Ammon's horn (tissue), 1 donor: ENCODE measurements around the gene MSI2.

Experiments used
- DNase-seq: peaks from one replicate; pipeline ENCODE4 v3.0.0-alpha.2; 2016; ENCODE audit warnings: low spot score

Gene MSI2

DNA sequence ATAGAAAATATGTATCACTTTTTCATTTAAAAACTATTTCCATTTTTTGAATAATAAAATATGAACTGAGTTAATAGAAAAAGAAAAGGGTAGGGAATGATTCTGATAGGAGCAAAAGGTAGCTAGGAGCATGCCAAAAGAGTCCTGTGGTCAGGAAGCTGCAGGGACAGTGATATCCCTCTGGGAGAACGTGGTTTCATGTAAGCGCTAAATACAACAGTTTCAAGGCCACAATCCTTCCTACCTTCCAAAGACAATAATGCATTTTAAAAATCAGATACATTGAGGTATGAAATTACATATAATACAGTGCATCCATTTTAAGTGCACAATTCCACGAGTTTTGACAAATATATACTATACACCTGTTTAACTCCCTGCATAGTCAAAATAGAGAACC lies 432.9 kb downstream of the MSI2 start:
- no peak for DNase-seq

DNA sequence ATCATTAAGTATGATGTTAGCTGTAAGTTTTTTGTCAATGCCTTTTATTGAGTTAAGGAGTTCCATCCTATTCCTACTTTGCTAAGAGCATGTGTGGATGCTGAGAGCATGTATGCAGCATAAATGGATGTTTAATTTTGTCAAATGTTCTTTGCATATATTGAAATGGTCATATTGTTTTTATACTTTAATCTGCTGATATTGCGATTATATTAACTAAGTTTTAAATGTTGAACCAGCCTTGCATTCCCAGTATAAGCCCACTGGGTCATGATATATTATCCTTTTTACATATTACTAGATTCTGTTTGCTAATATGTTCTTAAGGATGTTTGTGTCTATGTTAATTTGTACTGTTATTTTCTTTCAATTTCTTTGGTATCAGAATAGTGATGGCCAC lies 435.6 kb downstream of the MSI2 start:
- DNase-seq, result no peak

DNA sequence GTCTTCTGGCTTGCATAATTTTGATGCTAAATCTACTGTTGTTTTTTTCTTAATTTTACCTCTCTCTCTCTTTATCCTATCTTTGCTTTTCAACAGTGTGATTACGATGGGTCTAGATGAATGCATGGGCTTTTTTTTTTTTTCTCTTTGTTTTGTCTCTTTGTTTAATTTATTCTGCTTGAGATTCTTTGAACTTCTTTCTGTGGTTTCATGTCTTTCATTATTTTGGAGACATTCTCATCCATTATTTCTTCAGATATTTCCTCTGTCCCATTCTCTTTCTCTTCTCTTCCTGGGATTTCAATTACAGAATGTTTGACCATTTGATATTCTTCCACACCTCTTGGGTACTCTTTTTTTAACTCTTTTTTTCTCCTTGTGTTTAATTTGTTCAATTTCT lies 436.4 kb downstream of the MSI2 start:
- DNase-seq, result no peak

DNA sequence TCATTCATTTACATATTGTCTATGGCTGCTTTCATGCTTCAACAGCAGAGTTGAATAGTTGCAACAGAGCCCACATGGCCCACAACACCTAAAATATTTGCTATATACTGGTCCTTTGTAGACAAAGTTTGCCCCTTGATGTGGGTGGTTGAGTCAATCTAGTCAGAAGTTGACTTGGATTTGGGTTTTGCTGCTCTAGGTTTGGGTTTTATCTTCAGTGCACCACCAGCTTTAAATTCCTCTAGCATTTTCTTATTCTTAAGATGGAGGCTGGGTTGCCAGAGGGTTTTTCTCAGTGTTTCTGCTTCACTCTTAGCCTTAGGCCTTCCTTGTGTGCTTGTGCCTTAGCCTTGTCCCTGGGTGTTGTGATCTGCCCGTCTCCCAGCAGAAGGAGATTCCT lies 437.7 kb downstream of the MSI2 start:
- no peak for DNase-seq

DNA sequence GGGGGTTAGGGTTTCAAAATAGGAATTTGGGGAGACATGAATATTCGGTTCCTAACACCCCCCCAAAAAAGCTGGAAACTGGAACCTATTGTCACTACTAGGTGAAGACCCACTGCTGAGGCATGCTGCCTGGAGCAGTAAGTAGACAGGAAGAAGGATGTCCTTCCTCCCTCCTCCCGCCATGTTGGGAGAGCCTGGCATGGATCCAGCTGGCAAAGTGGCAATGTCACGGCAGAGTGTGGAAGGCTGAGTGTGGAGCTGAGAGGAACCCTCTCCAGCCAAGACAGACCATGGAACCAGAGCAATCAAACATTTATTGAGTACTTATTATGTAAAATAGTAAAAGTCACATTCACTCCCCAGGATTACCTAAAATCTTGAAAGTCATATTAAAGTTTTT lies 439.7 kb downstream of the MSI2 start:
- DNase-seq, result no peak

DNA sequence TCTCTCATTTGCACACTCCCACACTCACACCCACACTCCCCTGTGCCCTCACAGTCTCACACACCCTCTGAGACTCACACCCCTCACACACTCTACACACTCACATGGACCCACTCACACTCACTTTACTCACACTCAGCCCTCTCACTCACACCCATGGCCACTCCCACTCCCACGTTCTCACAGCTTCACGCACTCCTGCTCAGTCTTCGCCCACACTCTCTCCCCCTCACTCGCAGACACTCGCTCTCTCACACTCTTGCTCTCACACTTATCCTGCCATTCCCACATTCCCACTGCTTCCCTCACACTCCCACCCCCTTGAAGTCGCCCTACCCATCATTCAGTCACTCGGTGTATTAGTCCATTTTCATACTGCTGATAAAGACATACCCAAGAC lies 440.9 kb downstream of the MSI2 start:
- DNase-seq, result no peak

DNA sequence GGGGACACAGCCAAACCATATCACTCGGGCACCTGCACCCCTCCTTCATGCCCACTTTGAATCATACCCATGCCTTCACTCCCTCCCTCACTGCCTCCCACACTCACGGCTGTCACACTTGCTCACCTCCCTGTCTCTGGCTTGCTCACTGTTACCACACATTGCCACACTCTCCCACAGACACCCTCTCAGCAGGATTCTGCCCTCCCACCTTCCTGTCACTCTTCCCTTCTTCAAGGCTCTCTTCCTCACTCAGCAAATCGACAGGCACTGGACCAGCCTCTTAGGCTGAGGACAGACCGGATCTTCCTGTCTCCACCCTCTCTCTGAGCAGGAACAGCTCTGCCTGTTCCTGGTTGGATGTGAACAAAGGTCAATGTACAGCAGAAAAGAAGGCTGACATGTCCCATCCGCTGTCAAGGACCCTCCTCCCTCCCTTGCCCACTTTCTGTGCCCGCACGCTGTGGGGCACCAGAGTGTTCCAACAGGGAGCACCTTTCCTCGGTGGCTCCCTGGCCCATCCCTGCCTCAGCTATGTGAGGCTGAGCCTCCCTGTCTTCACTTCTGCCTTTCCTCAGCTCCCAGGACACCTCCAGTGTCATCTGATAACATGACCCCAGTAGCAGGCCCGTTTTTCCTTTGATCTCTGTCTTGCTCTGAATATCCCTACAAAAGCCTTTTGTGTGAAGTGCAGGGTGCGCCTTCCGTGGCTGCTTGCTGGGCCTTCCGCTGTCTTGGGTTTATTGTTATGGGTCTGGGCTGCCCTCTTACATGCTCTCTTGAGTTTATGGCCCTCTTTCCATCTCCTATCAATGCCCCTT lies 441.8 kb downstream of the MSI2 start:
- DNase-seq, result peak; percentile 18

DNA sequence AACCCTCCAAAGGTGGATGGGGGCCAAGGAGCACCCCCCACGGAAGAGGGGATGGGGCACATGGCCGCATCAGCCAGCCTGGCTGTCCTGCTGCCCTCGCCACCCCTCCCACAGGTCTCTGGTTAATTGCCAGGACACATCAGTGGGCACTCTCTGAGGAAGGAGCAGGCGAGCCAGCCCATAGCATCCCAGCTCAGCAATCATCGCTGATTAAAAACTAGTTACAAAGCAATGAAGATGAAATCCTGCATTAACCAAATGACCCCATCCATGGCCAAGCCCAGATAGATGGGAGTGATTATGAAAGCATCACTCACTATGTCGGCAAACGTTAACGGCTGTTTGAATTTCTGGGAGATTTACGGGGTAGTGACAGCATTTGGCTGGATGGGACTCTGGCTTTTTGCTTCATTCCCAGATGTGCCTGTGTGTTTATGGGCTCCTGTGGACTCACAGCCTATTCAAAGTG lies 443.5 kb downstream of the MSI2 start:
- DNase-seq, result no peak

DNA sequence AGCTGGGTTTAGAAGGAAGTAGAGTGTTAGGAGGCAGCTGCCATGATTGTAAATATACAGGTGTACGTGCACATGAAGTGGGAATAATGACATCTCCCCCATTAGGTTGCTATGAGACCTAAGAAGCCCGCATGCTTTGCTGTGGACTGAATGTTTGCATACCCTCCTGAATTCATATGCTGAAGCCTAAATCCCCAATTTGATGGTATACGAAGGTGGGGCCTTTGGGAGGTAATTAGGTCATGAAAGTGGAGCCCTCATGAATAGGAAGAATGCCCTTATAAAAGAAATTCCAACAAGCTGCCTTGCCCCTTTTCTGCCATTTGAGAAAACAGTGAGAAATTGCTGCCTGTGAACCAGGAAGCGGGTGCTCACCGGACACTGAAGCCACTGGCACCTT lies 444.8 kb downstream of the MSI2 start:
- DNase-seq, result no peak

DNA sequence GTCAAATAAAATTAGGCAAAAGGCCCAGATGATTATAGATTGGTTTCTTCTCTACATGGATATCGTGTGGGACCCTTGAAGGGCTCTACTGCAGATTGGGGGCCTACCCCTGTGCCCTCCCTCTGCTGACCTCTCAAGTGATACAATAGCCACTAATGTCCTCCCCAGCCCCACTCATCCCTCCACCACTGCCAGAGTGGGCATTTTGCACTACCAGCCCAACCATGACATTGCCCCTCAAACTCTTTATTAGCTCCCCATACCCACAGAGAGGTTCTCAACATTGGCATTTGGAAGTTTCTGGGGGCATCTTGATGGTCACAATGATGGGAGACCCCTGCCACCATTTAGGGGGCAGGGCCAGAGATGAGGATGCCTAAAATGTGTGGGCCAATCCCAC lies 446.9 kb downstream of the MSI2 start:
- DNase-seq, result no peak

DNA sequence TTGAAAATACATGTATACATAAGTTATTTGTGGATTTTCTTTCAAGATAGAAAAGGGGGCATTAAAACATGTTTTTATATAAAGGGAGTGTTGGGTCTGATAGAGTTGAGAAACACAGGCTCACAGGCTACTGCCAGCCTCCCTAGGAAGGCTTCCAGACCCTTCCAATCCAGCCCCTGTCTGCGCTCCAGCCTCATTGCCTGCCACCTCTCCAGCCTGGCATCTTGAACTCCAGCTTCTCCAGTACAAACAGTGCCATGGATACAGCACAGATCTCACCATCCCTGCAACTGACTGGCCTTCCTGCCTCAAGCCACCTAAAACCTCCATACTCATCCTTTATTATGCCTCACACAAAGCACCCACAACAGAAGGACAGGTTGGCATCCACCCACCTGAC lies 448.1 kb downstream of the MSI2 start:
- DNase-seq, result no peak

DNA sequence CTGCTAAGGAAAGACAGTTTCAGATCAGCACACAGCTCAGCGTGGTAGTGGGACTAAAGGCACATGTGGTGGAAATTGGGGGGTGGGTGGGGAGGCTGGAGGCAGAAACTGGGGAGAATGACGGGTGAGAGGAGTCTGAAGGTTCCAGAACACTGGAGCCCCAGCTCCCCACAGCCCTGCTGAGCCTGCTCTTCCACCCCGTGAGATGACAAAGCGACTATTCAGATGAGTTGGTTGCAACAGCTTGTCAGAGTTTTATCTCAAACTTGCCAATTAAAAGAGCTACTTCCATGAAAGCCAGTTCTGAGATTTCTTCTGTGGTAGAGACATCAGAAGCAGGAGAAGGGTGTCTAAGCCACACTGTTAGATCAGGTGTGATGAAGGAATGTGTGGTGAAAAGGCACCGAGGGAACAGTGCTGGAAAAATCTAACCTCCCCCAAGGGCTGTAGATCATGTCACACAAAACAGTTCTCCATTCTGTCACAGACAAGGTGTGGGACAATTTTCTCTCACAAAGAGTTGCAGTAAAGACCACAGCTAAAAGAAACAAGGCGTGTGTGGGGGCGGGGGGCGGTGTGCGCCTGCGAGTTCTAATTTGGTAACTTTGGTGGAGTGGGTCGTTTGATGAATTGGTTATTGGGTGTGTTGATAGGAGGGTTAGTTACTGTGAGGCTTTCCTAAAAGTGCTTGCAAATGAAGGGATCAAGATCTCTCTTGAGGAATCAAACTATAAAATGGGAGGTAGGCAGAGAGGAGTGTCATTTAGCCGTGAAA lies 449.8 kb downstream of the MSI2 start:
- DNase-seq, result no peak

DNA sequence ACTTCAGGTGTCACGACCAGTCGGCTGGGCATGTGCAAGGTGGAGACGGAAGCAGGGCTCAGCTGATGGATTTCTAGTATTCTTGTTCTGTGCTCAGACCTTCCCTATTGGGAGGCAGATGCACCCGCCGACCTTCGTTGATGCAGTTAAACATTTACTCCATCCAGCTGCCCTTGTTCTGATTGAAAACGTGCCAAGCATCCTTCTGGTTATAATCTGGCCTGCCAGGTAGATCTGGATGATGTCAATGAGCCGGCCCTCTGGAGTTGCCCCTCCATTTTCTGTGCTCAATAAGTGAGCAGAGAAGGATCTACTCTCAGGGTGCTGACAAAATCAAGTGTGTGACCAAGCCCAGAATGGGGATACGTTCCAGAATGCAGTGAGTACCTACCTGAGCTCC lies 450.4 kb downstream of the MSI2 start:
- DNase-seq, result no peak

DNA sequence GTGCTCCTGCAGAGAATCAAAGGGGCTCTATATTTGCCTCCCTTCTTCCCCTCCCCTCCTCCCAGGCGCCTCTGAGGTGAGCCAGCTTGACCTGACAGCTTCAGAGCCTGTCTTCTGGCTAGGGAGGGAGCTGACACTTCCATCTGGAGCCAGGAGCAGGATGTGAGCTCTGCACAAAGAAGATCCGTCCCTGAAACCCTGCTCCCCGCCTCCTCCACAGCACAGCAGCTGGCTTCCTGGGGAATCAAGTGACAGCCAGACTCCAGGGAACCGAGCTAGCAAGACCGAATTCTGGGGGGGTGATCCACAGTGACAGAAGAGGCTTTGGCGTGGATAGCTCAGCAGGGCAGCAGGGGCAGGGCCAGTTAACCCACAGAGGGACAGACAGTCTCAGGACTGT lies 451.6 kb downstream of the MSI2 start:
- DNase-seq, result peak; percentile 67

DNA sequence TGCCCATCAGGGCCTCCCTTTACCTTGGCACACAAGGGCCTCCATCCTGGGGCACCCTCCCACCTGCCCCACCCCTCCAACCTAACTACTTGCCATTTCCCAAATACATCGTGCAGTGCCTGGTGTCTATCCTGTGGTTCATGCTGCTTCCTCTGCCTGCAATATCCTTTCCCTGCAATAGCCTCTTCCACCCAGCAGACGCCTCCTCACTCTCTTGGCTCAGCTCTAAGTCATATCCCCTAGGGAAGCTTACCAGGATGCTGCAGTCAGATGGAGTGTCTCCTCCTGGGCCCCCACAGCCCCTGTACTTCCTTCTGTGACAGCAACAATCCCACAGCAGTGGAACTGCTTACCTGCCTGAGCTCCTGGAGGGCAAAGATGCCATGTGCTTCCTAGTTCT lies 452.1 kb downstream of the MSI2 start:
- no peak for DNase-seq

DNA sequence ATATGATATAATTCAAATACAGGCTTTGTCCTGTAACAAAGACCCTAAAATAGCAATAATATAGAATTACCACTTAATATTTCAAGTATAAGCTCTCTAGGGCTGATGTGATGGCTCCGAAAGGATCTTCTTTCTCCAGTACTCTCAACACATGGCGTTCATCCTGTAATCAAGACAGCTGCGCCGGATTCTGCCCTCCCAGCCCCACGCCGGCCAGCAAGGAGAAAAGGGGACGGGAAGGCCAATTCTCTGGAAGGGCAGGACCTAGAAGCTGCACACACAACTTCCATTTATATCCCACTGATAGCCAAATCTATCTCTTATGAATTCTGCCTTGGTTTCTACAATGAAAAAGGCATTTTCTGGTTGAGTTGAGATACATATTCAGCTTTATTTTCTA lies 456.8 kb downstream of the MSI2 start:
- no peak for DNase-seq

DNA sequence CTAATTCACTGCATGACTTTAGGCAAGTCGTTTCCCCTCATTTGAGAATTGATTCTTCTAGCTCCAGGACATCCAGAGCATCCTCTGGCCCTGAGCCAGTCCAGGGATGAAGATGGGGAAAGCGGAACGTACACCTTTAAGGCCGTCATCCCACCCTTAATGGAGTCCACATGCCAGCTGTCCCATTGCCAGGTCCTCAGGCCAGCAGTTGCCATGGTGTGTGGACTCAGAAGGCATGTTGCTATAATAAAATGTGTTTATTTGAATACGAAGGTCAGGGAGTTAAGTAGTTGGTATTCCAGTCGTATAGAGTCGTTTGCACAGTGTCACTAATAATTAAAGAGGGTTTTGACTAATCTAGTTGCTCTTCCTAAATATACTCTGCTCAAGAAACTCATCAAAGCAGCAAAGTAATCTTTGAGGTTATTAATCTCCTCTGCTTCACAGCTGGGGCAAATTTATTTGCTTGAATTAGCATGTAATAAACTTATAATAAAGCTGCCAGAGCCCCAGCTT lies 458.4 kb downstream of the MSI2 start:
- DNase-seq, result no peak

DNA sequence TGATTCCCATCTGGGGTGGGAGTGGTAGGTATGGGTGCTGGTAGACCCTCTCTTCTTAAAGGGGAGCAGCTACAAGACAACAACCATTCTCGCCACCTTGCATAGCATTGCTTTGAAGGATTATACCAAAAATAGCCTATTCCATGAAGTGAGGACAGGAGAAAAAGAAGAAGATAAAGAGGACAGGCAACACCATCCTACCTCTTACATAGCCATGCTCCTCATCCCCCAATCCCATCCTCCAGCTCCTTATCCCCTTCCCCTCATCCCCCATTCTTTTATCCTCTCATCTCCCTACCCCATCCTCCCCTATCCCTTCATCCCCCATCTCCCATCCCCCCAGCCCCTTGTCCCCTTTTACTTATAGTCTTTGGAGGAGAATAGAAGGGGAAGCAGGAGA lies 459.7 kb downstream of the MSI2 start:
- no peak for DNase-seq

DNA sequence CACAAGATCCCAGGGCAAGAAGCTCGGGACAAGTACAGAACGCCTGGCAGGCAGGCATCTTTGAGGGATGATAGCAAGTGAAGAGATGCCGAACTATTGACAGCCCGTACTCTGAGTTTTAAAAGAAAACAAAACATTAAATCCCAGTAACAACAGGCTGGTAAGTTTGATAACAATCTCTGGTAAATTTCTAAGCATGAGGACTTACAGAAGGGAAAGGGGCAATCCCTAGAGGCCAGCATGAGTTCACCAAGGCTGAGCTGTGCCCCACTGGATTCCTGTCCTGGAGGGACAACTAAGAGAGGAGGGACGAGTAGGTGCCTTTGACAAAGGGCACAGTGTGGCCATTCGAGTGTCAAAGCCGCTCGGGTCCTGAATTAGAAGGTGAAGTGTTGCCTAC lies 462.6 kb downstream of the MSI2 start:
- no peak for DNase-seq

DNA sequence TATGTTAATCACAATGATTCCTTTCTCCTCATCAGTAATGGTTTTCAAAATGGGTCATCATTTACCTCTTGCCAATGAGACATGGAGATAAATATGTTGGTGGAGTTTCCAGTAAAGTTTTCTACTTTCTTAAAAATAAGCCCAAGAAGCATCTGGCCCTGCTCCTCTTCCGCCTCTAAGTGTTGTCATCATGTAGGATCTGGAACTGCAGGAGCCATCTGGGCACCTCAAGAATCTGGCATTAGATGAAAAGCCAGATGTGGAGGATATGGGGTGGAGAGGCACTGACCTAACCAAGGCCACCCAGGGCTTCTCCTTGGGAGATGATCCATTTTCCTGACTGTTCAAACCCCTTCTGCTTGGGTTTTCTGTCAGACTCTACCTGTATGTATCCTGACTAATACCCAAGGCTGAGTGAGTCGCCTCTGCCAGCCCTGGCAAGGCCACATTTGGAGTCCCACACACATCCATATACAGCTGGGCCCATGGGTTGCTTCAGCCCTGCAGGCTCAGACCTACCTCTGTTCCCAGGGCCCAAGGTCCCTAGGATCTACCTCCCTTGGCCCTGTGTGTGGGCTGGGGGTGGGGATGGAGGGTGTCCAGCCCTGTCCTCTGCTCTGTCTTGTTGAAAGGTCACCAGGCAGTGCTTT lies 464.2 kb downstream of the MSI2 start:
- no peak for DNase-seq

DNA sequence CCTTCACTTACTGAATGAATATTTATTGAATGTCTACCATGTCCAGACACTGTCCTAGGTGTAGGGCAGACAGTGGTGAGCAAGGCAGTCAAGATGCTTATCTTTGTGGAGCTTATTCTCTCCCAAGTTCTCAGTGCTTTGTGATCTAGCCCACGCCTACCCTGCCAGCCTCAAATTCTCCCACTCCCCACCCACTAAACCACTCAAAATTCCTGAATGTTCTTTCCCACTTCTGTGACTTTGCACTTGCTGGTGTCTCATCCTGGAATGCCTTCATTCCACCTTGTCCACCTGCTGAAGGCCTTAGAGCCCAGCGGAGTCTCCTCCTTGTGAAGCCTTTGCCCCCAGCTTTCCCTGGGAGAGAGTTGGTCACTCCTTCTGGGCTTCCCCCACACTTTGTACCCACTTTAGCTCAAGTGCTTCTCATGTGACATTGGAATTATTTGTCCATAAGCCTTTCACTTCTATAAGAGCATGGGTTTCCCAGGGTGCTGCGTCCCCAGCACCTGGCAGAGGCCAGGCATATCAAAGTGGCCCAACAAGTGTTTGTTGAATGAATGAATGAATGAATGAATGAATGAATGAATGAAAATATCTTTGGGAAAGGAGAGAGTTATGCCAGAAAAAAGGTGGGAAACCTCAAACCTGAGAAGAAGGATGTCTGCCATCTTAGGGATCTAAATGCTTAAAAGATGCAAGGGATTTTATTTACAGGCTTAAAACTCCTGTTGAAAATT lies 465.8 kb downstream of the MSI2 start:
- DNase-seq, result no peak

DNA sequence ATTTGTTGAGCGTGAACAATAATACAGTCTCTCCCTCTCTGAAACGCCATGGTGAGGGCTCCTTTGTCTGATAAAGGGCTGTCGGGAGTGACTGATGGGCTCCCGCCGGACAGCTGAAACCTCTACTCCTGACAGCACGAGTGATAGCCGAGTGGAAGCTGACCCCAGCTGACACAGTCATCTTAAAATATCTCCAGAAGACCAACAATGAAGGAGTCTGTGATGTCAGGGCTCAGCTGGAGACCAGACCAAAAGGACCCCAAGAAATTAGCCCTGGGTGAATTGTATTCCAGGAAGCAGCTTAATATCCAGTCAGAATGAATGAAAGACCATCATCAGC lies 466.4 kb downstream of the MSI2 start:
- DNase-seq, result no peak
